Fibroblast of skin of scalp (primary cell): ENCODE data around the gene ZNF70. TPM values are rescaled to one million over a fixed set of nuclear protein-coding genes. Genes with fewer than 3 reads are reported as not detected.

Source experiments
- DNase-seq: peaks from one replicate; pipeline ENCODE4 v3.0.0-alpha.2; 2013
- polyA plus RNA-seq, 2 experiments: library from polyadenylated mRNA; unstranded; fragments of 120-200 nt; gene quantifications; one replicate each; pipeline ENCODE4 v1.2.1, GENCODE V29; 2013; ENCODE audit not compliant: insufficient read length in 2 of 2

Gene ZNF70
- polyA plus RNA-seq (2013, experiment 1 of 2; ENCODE audit: insufficient read length) = 4.8 TPM
- 4.4 TPM for polyA plus RNA-seq (2013, experiment 2 of 2; ENCODE audit: insufficient read length)

DNA sequence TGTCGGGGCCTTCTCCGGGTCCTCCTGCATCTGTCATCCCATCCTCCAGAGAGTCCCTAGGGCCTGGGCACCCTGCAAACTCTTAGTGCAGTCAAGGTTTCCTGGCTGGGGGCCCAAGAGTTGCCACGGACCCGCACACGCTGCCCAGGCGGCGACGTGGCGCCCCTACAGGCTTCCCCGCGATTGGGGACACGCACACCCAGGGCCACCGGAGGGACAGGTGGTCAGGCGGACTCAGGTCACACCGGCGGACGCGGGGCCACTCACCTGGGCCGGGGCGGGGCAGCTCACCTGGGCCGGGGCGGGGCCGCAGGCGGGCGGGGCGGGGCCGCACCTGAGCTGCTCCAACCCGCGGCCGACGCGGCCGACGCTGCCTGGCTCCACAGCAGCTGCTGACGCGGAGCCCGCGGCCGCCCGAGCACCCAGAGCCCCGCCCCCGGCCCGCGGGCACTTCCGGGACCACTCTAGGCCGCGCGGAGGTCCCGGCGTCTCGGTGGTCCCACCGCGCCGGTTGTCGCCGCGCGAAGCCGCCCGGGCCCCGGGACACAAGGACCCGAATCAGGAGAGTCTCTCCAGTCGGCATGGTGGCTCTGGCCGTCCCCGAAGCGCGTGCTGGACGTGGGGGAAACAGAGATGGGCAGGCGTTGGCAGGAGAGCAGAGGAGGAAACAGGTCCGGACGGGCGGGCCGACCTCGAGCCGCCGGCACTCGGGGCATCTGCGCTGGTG lies at the start of gene ZNF70:
Gene ZNF70, minus strand, starts transcription at position 399 of the 727 bp plus-strand sequence. CDS start 5,972 bp downstream, outside the sequence.
- peak; percentile 85 for DNase-seq

DNA sequence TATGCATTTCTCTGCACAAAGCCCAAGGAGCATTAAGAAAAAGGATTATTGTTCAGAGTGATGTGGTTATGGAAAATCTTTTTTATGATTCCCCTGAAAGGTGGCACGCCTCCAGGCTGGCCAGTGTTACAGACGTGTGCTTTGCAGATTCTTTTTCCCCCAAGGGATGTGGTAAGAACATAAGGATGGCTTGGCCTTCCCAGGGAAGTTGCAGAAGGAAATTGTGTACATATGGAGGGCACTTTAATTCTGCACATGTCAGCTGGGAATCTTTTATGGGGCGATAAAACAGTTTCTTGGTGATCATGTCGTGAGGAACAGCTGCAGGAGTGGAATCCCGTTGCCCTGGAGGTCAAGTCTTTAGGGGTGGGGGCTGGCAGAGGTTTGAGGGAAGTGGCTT lies 45.5 kb upstream of the ZNF70 start:
- peak; percentile 57 for DNase-seq

DNA sequence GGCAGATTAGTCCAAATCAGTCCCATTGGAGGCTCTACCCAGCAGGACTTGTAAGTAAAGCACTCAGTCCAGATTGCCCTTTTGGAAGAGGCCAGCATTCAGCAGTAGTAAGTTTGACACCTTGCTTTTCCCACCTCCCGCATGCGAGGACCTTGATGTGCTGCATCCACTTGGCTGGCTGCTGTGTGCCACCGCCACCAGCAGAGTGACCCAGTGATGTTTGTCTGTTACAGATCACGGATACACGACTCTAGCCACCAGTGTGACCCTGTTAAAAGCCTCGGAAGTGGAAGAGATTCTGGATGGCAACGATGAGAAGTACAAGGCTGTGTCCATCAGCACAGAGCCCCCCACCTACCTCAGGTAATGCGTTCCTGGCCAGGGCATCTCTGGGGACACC lies 42.4 kb upstream of the ZNF70 start:
- DNase-seq = no peak

DNA sequence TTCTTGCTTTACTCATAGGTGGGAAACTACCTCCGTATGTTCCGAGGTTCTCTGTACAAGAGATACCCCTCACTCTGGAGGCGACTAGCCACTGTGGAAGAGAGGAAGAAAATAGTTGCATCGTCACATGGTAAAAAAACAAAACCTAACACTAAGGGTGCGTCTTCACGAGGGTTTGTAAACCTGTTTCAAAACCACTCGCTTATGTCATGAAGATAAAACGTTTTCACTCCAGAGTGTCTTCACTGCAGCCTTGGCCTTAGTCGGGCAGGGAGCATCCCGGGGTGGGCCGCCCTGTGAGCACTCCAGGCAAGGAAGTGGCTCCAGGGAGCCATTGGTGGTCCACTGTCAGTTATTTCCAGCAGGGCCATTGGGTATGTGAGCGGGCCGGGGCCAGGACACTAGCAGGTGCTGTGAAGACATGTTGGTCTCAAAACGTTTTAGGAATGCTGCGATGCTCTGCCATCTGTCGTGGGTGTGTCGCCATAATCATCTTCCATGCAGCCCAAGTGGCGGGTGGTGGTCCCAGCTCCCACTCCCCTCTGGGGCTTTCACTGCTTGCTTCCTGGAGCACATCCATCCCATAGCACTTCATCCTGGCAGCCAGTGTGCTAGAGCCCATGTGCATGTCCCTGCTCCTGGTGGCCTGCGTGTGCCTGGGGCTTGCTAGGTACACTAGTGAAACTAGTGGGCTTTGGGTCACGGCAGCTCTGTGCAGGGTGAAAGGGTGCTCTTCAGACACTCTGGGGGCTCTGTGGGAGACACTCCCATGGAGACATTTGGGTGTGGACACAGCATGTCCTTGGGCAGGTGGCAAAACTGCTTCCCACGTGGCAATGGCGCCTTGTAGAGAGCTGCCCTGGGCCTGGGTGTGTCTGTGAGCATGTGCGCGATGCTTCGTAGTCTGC lies 41.1 kb upstream of the ZNF70 start:
- DNase-seq = no peak

DNA sequence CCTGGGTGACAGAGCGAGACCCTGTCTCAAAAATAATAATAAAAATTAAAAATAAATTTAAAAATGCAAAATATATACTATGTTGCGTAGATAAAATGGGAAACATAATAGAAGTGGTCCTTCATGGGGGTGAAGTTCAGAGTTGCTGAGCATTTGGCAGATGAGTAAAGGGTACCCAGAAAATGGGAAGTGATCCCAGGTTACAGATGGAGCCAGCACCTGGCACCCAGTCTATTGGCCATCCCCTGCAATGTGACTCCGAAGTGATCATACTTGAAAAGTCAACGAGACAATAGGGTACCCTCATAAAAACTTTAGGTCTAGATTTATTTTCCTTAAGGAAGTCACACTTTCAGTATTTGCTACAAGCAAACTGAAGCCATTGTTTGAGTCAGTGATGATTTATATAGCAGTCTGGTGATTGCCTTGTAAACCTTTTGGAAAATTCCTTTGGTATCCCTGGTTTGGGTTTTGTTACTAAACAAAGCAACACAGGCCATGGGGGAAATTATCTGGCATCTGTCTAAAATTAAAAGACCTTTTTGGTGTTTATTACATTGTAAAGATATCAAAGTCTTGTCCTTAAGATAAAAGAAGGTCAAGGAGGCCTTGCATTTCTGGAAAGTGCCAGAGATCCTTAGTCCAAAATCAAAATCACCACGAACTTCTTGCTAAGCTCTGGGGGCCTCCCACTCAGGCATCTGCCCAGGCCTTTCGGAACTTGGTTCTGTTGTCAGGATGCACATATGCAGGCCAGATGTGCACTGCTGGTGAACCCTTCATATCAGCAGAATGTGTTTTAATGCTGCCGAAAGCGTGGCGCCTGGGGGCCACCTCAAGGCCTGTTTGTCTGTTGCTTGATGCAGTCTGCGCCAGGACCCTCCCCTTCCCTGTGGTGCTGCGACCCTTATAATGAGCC lies 40.2 kb upstream of the ZNF70 start:
- DNase-seq = peak; percentile 29

DNA sequence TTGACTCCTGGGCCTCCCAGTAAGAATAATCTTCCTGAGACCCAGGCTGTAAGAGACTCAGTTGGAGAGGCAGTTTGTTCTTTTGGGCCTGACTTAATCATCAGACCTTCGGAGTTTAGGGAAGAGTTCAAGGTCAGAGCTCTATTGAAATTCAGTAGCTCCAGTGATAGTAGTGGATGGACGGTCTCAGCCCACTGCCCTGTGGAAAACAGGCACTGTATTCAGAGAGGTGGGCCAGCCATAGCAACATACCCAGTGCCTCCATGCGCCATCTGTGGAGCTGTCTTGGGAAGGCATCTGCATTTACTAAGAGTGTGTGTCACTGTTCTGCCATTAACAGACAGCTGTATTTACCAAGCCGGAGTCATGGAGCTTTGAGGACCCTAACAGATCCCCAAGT lies 38.7 kb upstream of the ZNF70 start:
- no peak for DNase-seq

DNA sequence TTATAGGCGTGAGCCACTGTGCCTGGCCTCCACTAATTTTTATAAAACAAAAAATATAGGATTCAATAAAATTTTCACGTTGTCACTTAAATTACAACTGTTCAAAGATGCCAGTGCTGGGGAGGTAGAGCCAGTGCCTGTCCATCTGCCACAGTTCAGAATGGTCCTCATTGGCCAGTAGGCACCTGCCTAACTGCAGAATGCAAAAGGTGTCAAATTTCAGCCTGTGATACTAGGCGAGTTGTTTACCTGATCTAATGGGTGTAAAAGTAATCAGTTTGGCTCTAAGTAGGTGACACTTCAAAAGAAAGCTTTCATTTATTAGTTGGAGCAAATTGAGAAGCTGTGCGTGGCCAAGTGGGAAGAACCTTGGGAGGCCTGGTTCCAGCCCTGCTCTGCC lies 38.2 kb upstream of the ZNF70 start:
- DNase-seq = no peak

DNA sequence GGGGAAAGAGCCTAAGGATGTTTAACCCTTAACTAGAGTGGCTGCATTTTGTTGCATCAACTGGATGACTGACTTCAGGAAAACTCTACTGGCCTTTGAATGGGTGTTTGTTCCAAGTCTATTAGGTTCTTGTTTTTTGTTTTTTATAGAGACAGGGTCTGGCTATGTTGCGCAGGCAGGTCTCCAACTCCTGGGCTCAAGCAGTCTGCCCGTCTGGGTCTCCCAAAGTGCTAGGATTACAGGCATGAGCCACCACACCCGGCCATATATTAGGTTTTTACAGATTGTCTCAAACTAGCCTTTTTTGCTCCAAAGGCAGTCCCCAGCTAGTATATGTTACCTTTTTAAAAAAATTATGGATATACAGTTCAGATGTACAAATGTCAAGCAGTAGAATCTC lies 37.0 kb upstream of the ZNF70 start:
- no peak for DNase-seq

DNA sequence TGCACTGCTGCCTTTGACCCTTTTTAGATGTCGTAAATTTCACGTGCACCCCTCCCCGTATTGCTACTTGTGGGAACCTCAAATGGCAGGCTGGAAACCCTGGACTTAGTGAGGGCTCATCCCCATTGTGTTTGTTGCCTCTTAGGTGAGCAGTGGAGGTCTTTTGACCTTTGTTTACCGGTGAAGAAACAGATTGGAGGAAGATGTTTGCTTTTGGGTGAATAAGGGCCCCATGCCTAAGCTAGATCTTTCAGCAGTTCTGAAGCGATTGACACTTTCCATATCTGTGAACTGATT lies 36.6 kb upstream of the ZNF70 start:
- DNase-seq = no peak

DNA sequence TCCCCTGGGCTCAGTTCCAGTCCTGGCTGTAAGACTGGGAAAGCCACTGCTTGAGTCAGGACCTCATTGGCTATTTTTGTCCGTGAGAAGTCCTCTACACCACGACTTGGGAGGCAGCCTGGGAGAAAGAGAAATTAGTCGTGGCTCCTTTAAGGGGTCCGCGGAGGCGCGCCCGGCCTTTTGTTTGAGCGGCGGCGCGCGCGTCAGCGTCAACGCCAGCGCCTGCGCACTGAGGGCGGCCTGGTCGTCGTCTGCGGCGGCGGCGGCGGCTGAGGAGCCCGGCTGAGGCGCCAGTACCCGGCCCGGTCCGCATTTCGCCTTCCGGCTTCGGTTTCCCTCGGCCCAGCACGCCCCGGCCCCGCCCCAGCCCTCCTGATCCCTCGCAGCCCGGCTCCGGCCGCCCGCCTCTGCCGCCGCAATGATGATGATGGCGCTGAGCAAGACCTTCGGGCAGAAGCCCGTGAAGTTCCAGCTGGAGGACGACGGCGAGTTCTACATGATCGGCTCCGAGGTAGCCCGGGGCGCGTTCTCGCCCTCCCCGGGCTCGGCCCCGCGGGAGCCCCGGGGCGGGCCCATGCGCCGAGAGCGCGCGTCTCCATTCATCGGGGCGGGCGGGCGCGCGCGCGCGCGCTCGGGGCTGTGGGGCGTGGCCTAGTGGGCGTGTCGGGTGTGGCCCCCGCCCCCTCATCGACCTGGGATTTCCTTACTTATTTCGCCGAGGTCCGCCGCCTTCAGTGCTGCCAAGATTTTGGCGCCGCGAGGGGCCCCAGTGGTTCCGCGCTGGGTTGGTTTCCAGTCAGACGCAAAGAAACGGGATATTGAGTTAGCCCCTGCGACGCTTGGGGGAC lies 36.1 kb upstream of the ZNF70 start, which contains the start of gene SMARCB1:
Gene SMARCB1, plus strand, starts transcription at position 215 of the 848 bp plus-strand sequence. Its CDS starts 204 bp downstream, at position 419.
- peak; percentile 94 for DNase-seq

DNA sequence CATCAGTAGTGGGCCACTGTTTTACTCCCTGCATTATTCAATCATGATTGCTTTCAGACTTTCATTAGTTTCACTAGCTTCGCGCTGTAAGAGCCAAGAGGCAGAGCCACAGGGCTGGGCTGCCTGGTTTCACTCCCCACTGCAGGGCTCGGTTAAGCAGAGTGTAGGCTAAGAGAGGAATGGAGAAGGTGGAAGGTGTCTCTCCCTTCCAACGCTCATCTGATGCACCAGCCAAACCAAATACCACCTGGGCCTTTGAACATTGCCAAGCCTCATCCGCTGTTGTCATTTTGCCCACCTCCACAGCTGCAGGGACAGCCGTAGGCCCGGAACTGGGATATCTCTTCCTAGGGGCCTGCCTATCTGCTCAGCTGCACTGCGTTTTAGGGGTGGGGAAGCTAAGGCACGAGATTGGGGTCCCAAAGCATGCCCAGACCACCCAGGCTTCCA lies 35.4 kb upstream of the ZNF70 start:
- no peak for DNase-seq

DNA sequence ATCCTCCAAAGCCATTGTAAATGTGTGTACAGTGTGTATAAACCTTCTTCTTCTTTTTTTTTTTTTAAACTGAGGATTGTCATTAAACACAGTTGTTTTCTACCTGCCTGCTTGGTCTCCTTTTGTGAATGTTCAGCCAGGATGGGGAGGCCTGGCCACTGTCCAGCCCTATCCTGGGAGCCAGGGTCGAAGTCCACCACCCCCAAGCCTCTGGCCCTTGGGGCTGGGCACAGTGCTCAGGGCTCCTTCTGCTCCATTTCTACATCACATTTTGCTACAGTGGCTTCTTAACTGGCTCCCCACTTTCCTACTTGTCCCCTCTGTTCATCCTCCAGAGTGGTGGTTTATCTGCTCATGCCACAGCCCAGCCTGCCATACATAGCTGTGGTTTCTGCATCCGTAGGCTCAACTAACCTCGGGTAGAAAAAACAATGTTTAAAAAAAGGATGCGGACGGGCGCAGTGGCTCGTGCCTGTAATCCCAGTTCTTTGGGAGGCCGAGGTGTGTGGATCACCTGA lies 33.4 kb upstream of the ZNF70 start:
- DNase-seq = peak; percentile 55

DNA sequence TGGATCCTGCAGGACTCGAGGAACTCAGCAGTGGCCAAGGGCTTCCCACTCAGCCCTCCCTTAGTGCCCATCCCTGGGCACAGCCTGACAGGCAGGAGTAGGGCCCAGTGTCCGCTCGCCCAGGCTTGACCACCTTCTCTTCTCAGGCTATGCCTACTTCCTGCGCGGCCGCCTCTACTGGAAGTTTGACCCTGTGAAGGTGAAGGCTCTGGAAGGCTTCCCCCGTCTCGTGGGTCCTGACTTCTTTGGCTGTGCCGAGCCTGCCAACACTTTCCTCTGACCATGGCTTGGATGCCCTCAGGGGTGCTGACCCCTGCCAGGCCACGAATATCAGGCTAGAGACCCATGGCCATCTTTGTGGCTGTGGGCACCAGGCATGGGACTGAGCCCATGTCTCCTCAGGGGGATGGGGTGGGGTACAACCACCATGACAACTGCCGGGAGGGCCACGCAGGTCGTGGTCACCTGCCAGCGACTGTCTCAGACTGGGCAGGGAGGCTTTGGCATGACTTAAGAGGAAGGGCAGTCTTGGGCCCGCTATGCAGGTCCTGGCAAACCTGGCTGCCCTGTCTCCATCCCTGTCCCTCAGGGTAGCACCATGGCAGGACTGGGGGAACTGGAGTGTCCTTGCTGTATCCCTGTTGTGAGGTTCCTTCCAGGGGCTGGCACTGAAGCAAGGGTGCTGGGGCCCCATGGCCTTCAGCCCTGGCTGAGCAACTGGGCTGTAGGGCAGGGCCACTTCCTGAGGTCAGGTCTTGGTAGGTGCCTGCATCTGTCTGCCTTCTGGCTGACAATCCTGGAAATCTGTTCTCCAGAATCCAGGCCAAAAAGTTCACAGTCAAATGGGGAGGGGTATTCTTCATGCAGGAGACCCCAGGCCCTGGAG lies 32.6 kb upstream of the ZNF70 start:
- no peak for DNase-seq

DNA sequence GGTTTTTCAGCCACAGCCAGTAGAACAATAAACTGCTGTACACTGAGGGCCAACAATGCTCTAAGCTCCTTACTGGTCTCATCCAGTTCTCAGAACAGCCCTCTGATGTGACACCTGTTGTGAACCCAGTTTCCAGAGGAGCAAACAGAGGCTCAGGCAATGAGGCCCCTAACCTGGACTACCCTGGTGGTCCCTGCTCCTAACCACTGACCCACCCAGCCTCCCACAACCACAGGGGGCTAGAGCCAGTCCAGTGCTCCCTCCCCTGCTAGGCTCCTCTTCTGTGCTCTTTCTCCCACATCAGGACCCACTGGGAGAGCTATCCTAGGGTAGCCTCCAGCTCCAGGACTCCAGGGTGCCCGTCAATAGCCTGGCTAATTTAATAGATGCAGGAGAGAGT lies 31.8 kb upstream of the ZNF70 start:
- DNase-seq = no peak

DNA sequence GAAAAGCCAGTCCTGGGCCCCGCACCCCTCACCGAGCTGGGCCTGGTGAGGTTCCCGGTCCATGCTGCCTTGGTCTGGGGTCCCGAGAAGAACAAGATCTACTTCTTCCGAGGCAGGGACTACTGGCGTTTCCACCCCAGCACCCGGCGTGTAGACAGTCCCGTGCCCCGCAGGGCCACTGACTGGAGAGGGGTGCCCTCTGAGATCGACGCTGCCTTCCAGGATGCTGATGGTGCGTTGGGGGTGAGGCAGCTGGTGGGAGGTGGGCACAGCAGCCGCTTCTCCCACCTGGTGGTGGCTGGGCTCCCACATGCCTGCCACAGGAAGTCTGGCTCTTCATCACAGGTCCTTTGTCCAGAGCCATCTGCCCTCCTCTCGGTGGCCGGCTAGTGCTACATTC lies 31.3 kb upstream of the ZNF70 start:
- DNase-seq = no peak

DNA sequence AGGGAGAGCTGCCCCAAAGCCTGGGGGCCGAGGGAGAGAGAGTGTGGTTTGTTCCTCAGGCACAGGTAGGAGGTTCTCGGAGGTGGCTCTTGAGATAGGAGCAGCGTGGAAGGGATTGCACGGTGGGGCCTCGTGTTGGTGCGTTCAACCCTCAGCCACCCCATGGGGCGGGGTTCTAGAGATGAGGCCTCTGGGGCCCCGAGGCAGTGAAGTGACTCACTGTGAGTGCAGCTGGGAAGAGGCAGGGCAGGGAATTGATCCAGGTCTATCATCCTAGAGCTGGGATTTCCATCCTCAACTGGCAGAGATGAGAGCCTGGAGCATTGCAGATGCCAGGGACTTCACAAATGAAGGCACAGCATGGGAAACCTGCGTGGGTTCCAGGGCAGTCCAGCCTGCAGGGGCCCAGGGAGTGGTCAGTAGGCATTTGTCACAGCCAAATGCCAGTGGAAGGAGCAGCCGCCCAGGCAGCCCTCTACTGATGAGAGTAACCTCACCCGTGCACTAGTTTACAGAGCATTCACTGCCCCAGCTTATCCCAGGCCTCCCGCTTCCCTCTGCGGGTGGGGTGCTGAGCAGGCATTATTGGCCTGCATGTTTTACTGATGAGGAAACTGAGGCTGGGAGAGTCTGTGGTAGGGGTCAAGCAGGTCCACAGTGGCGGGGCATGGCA lies 30.7 kb upstream of the ZNF70 start:
- peak; percentile 70 for DNase-seq

DNA sequence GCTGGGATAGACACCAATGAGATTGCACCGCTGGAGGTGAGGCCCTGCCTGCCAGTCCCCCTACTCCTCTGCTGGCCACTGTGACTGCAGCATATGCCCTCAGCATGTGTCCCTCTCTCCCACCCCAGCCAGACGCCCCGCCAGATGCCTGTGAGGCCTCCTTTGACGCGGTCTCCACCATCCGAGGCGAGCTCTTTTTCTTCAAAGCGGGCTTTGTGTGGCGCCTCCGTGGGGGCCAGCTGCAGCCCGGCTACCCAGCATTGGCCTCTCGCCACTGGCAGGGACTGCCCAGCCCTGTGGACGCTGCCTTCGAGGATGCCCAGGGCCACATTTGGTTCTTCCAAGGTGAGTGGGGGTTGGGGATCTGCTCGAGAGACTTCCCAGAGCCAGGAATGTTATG lies 30.2 kb upstream of the ZNF70 start:
- no peak for DNase-seq

DNA sequence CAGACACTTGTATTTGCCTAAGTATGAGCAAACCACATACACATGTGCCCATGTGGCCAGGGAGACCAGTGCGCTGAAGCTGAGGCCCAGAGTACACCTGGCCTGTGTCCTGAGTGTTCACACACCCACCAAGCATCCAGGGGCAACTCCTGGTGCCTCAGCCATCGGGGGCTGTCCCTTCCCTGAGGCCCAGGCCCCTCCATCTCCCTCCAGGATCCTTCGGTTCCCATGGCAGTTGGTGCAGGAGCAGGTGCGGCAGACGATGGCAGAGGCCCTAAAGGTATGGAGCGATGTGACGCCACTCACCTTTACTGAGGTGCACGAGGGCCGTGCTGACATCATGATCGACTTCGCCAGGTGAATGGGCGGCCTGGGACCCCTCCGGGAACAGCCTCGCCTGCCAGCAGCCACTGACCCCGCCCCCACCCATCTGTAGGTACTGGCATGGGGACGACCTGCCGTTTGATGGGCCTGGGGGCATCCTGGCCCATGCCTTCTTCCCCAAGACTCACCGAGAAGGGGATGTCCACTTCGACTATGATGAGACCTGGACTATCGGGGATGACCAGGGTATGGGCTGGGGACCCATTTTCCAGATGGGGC lies 29.3 kb upstream of the ZNF70 start:
- DNase-seq = no peak

DNA sequence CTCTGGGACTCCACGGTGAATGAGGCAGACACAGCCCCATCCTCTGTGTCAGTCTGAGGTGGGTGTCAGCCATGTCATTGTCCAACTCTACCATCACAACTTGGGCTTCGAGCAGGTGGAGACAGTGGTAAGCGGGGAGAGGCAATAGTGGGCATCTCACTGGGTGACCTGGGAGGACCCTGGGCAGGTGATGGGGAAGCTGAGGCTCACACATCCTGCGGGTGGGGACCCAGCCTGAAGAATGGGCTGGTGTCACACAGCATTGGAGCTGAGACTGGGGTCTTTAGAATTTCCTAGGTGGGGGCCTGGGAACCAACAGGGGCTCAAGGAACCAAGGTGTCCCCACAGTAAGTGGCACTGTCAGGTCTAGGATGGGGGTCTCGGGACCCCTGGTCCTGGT lies 28.8 kb upstream of the ZNF70 start:
- DNase-seq = no peak
